Measurements from ENCODE around the gene WDR90.

Gene WDR90

GRCh38 chr16:631808-632358 is 17.3 kb upstream of the WDR90 start:
- Histone ChIP-seq H3K36me3 (ENCODE audit: control insufficient read depth, low read length) (peaks cover 29% of the 10 kb centered on the region), H3K4me1 (ENCODE audit: control insufficient read depth, low read length) (peaks cover 9% of the 10 kb centered on the region), H3K4me2 (ENCODE audit: low read length) (no peak overlapping the region), H3K9me3 (ENCODE audit: control insufficient read depth, insufficient read depth, low read length) (no peaks in the 10 kb centered on the region), H3K9me2 (replicated peaks; ENCODE audit: control insufficient read depth, low read length) (no peaks in the 10 kb centered on the region), H3K79me2 (ENCODE audit: control insufficient read depth, low read length) (peaks cover 19% of the 10 kb centered on the region), H3F3A (ENCODE audit: control insufficient read depth, insufficient read depth) (peaks cover 2% of the 10 kb centered on the region; the same call in 1 of the 2 replicates), H3K27me3 (ENCODE audit: control insufficient read depth, low read length) (no peaks in the 10 kb centered on the region), H3K4me3 (ENCODE audit: low read length) (no peak overlapping the region), H3K27ac (ENCODE audit: low read depth, low read length) (no peak overlapping the region), H4K20me1 (ENCODE audit: control insufficient read depth, insufficient read depth, low read depth, low read length) (no peaks in the 10 kb centered on the region)
- no peak for TF ChIP-seq EZH2phosphoT487 (IDR thresholded peaks at IDR 0.05; ENCODE audit: borderline replicate concordance, low read length)
- TF ChIP-seq, protein P1, sequence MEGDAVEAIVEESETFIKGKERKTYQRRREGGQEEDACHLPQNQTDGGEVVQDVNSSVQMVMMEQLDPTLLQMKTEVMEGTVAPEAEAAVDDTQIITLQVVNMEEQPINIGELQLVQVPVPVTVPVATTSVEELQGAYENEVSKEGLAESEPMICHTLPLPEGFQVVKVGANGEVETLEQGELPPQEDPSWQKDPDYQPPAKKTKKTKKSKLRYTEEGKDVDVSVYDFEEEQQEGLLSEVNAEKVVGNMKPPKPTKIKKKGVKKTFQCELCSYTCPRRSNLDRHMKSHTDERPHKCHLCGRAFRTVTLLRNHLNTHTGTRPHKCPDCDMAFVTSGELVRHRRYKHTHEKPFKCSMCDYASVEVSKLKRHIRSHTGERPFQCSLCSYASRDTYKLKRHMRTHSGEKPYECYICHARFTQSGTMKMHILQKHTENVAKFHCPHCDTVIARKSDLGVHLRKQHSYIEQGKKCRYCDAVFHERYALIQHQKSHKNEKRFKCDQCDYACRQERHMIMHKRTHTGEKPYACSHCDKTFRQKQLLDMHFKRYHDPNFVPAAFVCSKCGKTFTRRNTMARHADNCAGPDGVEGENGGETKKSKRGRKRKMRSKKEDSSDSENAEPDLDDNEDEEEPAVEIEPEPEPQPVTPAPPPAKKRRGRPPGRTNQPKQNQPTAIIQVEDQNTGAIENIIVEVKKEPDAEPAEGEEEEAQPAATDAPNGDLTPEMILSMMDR (IDR thresholded peaks at IDR 0.05; ENCODE audit: low read depth, low read length, poor library complexity, severe bottlenecking): no peak

DNA sequence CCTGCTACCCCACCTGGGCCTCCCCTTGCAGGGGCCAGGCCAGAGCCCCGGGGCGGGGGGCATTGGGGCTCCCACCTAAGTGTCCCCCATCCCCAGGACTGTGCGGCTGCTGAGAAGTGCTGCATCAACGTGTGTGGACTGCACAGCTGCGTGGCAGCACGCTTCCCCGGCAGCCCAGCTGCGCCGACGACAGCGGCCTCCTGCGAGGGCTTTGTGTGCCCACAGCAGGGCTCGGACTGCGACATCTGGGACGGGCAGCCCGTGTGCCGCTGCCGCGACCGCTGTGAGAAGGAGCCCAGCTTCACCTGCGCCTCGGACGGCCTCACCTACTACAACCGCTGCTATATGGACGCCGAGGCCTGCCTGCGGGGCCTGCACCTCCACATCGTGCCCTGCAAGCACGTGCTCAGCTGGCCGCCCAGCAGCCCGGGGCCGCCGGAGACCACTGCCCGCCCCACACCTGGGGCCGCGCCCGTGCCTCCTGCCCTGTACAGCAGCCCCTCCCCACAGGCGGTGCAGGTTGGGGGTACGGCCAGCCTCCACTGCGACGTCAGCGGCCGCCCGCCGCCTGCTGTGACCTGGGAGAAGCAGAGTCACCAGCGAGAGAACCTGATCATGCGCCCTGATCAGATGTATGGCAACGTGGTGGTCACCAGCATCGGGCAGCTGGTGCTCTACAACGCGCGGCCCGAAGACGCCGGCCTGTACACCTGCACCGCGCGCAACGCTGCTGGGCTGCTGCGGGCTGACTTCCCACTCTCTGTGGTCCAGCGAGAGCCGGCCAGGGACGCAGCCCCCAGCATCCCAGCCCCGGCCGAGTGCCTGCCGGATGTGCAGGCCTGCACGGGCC is 16.5 kb upstream of the WDR90 start:
- H3K79me2 ChIP-seq (ENCODE audit: control insufficient read depth, low read length): peaks cover 19% of the 10 kb centered on the region
- H3K9me3 ChIP-seq (ENCODE audit: control insufficient read depth, insufficient read depth, low read length): no peaks in the 10 kb centered on the region
- H3K27me3 ChIP-seq (ENCODE audit: control insufficient read depth, low read length): no peaks in the 10 kb centered on the region
- H3F3A ChIP-seq (ENCODE audit: control insufficient read depth, insufficient read depth): peaks cover 2% of the 10 kb centered on the region; the same call in 1 of the 2 replicates
- no peak overlapping the region for H3K27ac ChIP-seq (ENCODE audit: low read depth, low read length)
- no peak for TF ChIP-seq EZH2phosphoT487 (IDR thresholded peaks at IDR 0.05; ENCODE audit: borderline replicate concordance, low read length)
- TF ChIP-seq, protein P1 (IDR thresholded peaks at IDR 0.05; ENCODE audit: low read depth, low read length, poor library complexity, severe bottlenecking): no peak
- H4K20me1 ChIP-seq (ENCODE audit: control insufficient read depth, insufficient read depth, low read depth, low read length): no peaks in the 10 kb centered on the region
- peaks cover 15% of the 10 kb centered on the region for H3K4me1 ChIP-seq (ENCODE audit: control insufficient read depth, low read length)
- H3K4me3 ChIP-seq (ENCODE audit: low read length): no peak overlapping the region
- H3K9me2 ChIP-seq (replicated peaks; ENCODE audit: control insufficient read depth, low read length): no peaks in the 10 kb centered on the region
- peaks cover 29% of the 10 kb centered on the region for H3K36me3 ChIP-seq (ENCODE audit: control insufficient read depth, low read length)
- no peak overlapping the region for H3K4me2 ChIP-seq (ENCODE audit: low read length)

GRCh38 chr16:633336-634050 is 15.7 kb upstream of the WDR90 start:
- Histone ChIP-seq H3K79me2 (ENCODE audit: control insufficient read depth, low read length) (peaks cover 19% of the 10 kb centered on the region), H3K9me2 (replicated peaks; ENCODE audit: control insufficient read depth, low read length) (no peaks in the 10 kb centered on the region), H3K4me1 (ENCODE audit: control insufficient read depth, low read length) (peaks cover 23% of the 10 kb centered on the region), H3K36me3 (ENCODE audit: control insufficient read depth, low read length) (peaks cover 29% of the 10 kb centered on the region), H4K20me1 (ENCODE audit: control insufficient read depth, insufficient read depth, low read depth, low read length) (no peaks in the 10 kb centered on the region), H3F3A (ENCODE audit: control insufficient read depth, insufficient read depth) (peaks cover 2% of the 10 kb centered on the region; the same call in 1 of the 2 replicates), H3K9me3 (ENCODE audit: control insufficient read depth, insufficient read depth, low read length) (no peaks in the 10 kb centered on the region), H3K27me3 (ENCODE audit: control insufficient read depth, low read length) (no peaks in the 10 kb centered on the region), H3K27ac (ENCODE audit: low read depth, low read length) (no peak overlapping the region), H3K4me3 (ENCODE audit: low read length) (no peak overlapping the region), H3K4me2 (ENCODE audit: low read length) (no peak overlapping the region)
- no peak for TF ChIP-seq EZH2phosphoT487 (IDR thresholded peaks at IDR 0.05; ENCODE audit: borderline replicate concordance, low read length)
- TF ChIP-seq, protein P1 (IDR thresholded peaks at IDR 0.05; ENCODE audit: low read depth, low read length, poor library complexity, severe bottlenecking): no peak
